Uterus (tissue), 2 donors: ENCODE data around the gene FBXW8.

ENCODE experiments used
- POLR2A ChIP-seq, 2 donors: fragments of 450-650 bp; IDR thresholded peaks; one replicate each; pipeline ENCODE4 v1.6.1; 2016; ENCODE audit warnings: antibody characterized with exemption in 2 of 2, mild to moderate bottlenecking in 1 of 2, moderate library complexity in 1 of 2
- TF ChIP-seq, protein P1 (sequence below), 4 experiments: fragments of 200-600 bp in 2 of 4; fragments of 450-650 bp in 2 of 4; sonication (generic) in 2 of 4; IDR thresholded peaks; one replicate each; pipeline ENCODE4 v1.5.1; 2016 to 2019; ENCODE audit warnings: antibody characterized with exemption in 4 of 4, mild to moderate bottlenecking in 2 of 4, moderate library complexity in 1 of 4

DNA sequence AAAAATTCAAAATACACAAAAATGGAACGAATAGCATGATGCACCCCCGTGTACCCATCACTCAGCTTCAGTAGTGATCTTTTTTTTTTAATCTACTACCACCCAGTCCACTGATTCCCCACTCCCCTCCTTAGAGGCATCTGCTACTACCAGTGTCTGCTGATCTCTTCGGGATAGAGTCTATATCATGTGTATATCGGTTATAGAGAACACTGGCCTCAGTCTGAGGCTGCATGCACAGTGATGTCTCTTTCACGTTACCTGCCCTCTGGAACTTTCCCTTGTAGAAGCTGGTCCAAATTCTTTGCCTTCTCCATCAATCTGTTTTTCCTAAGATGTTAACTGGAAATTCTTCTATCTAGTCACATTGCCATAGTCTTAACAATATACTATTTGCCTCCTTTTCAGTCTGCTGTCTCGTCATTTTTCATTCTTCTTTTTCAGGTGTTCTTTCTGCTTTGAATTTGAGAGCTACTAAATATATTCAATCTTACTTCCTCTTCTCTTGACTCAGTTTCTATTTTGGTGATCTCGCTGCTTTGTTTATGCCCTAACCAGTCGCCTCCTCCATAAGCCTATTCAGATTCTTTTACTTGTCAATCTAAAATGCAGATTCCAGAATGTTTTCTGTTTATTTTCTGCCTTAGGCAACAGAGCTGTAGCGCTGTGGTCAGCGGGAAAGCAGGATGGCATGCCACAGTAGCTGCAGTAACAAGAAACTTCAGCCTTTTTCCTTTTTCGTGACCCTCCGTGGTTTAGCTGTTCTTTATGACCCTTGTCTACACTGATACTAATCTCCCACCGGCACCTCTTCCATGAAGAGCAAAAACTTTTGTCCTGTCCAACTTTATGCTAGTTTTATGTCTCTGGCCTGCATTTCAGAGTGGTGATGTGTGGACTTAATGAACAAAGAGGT is 67.0 kb downstream of the FBXW8 start:
- TF ChIP-seq, protein P1, sequence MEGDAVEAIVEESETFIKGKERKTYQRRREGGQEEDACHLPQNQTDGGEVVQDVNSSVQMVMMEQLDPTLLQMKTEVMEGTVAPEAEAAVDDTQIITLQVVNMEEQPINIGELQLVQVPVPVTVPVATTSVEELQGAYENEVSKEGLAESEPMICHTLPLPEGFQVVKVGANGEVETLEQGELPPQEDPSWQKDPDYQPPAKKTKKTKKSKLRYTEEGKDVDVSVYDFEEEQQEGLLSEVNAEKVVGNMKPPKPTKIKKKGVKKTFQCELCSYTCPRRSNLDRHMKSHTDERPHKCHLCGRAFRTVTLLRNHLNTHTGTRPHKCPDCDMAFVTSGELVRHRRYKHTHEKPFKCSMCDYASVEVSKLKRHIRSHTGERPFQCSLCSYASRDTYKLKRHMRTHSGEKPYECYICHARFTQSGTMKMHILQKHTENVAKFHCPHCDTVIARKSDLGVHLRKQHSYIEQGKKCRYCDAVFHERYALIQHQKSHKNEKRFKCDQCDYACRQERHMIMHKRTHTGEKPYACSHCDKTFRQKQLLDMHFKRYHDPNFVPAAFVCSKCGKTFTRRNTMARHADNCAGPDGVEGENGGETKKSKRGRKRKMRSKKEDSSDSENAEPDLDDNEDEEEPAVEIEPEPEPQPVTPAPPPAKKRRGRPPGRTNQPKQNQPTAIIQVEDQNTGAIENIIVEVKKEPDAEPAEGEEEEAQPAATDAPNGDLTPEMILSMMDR (IDR thresholded peaks at IDR 0.05) = no peak
- TF ChIP-seq POLR2A (IDR thresholded peaks at IDR 0.05) = no peak
